Neuronal stem cell (in vitro differentiated cells): ENCODE data around the gene RASAL2.
A peak's percentile ranks its signal among the peaks of the same experiment; 100 is the strongest.

Experiments used
- DNase-seq: peaks from one replicate; pipeline ENCODE4 v3.0.0-alpha.2; 2013; ENCODE audit warnings: low spot score
- H2AFZ ChIP-seq: one replicate; pipeline ENCODE4 v1.6.1; 2013; ENCODE audit warnings: mild to moderate bottlenecking, low read length, inconsistent platforms
- H2AK5ac ChIP-seq: 2 replicates; pipeline ENCODE4 v1.6.1; 2013; ENCODE audit warnings: low read depth, mild to moderate bottlenecking, inconsistent platforms, low read length, moderate library complexity, mixed read lengths
- H2BK120ac ChIP-seq: 2 replicates; pipeline ENCODE4 v1.6.1; 2013; ENCODE audit warnings: low read depth, mild to moderate bottlenecking, inconsistent platforms, low read length, moderate library complexity, mixed read lengths
- H2BK12ac ChIP-seq: one replicate; pipeline ENCODE4 v1.6.1; 2013; ENCODE audit warnings: low read length, inconsistent platforms
- H2BK15ac ChIP-seq: 2 replicates; pipeline ENCODE4 v1.6.1; 2013; ENCODE audit warnings: mild to moderate bottlenecking, low read length, inconsistent platforms, mixed read lengths
- H2BK5ac ChIP-seq: one replicate; pipeline ENCODE4 v1.6.1; 2013; ENCODE audit warnings: inconsistent platforms, mild to moderate bottlenecking, low read length, moderate library complexity
- H3K14ac ChIP-seq: one replicate; pipeline ENCODE4 v1.6.1; 2013; ENCODE audit warnings: low read length, inconsistent platforms
- H3K18ac ChIP-seq: 2 replicates; pipeline ENCODE4 v1.6.1; 2013; ENCODE audit warnings: low read length, inconsistent platforms
- H3K23ac ChIP-seq: 2 replicates; pipeline ENCODE4 v1.6.1; 2013; ENCODE audit warnings: low read depth, mild to moderate bottlenecking, mixed read lengths, low read length, inconsistent platforms; ENCODE audit not compliant: poor library complexity
- H3K27ac ChIP-seq: replicated peaks from 3 replicates; pipeline ENCODE4 v1.5.1; 2013; ENCODE audit warnings: low read length, inconsistent platforms
- H3K27me3 ChIP-seq, 3 experiments: 2 replicates each; pipeline ENCODE4 v1.6.1; 2013; ENCODE audit warnings: low read length in 3 of 3, mild to moderate bottlenecking in 2 of 3, inconsistent platforms in 1 of 3, low read depth in 1 of 3, mixed read lengths in 1 of 3, moderate library complexity in 1 of 3; ENCODE audit not compliant: control insufficient read depth in 3 of 3, insufficient read depth in 3 of 3
- H3K36me3 ChIP-seq, 2 donors: replicated peaks in 1 of 2; 2 replicates each; pipeline ENCODE4 v1.6.1; 2013; ENCODE audit warnings: low read length in 2 of 2; ENCODE audit not compliant: control insufficient read depth in 2 of 2, insufficient read depth in 2 of 2
- H3K4ac ChIP-seq: 2 replicates; pipeline ENCODE4 v1.6.1; 2013; ENCODE audit warnings: inconsistent platforms, mild to moderate bottlenecking, low read length, moderate library complexity
- H3K4me1 ChIP-seq, 2 donors: 1 replicate in 1 of 2; 2 replicates in 1 of 2; pipeline ENCODE4 v1.6.1; 2013; ENCODE audit warnings: low read length in 2 of 2, low read depth in 1 of 2; ENCODE audit not compliant: control insufficient read depth in 2 of 2, insufficient read depth in 1 of 2
- H3K4me2 ChIP-seq: one replicate; pipeline ENCODE4 v1.6.1; 2013; ENCODE audit warnings: mild to moderate bottlenecking, low read length, inconsistent platforms; ENCODE audit not compliant: insufficient read depth, poor library complexity, severe bottlenecking
- H3K4me3 ChIP-seq, 2 donors: 2 replicates each; pipeline ENCODE4 v1.5.1; 2013; ENCODE audit warnings: low read length in 2 of 2, mild to moderate bottlenecking in 2 of 2, inconsistent platforms in 1 of 2, moderate library complexity in 1 of 2
- H3K79me1 ChIP-seq: one replicate; pipeline ENCODE4 v1.6.1; 2013; ENCODE audit warnings: low read depth, mild to moderate bottlenecking, inconsistent platforms, low read length, moderate library complexity
- H3K9ac ChIP-seq: one replicate; pipeline ENCODE4 v1.6.1; 2013; ENCODE audit warnings: mild to moderate bottlenecking, low read depth, low read length, inconsistent platforms; ENCODE audit not compliant: poor library complexity
- H3K9me3 ChIP-seq, 2 donors: replicated peaks in 1 of 2; 2 replicates each; pipeline versions ENCODE3 to v1.6.1; 2013; ENCODE audit warnings: low read length in 2 of 2, mild to moderate bottlenecking in 2 of 2, inconsistent platforms in 1 of 2, low read depth in 1 of 2, mixed read lengths in 1 of 2, moderate library complexity in 1 of 2; ENCODE audit not compliant: control insufficient read depth in 2 of 2, insufficient read depth in 1 of 2
- H4K8ac ChIP-seq: one replicate; pipeline ENCODE4 v1.6.1; 2013; ENCODE audit warnings: low read depth, mild to moderate bottlenecking, inconsistent platforms, low read length, moderate library complexity
- H4K91ac ChIP-seq: one replicate; pipeline ENCODE4 v1.6.1; 2013; ENCODE audit warnings: low read length, low read depth, mild to moderate bottlenecking, inconsistent platforms; ENCODE audit not compliant: poor library complexity
- WGBS, 2 donors: extraction: QIAGEN DNeasy Blood & Tissue Kit; methylation state at CpG; one replicate each; pipeline ENCODE4 v1.1.7; 2013; ENCODE audit warnings: missing lambda C conversion rate in 2 of 2, mixed read lengths in 1 of 2; ENCODE audit not compliant: insufficient read length in 2 of 2, insufficient replicate concordance in 1 of 2; ENCODE audit errors: extremely low coverage in 2 of 2; 5-methylcytosine and 5-hydroxymethylcytosine counted together

Gene RASAL2

DNA sequence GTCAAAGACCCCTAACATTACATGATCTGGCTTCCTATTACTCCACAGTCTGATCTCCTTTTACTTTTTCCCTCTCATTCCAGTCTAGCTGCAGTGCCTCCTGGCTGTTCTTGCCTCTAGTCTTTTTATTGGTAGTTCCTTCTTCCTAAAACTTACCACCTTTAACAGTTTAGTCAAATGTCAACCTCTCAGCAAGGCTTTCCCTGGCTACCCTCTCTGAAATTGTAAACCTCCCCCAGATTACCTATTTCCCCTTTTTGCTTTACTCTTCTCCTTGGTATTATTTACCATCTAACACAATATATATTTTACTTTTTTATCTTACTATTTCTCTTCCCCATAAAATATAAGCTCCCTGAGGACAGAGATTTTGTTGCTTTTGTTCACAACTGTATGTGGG is 273.2 kb downstream of the RASAL2 start:
- Histone ChIP-seq H3K4me3 (no peak overlapping the region), H2BK15ac (no peak overlapping the region), H2AFZ (no peak overlapping the region), H2BK120ac (no peak overlapping the region), H2BK12ac (no peak overlapping the region), H3K4me2 (no peak overlapping the region), H3K27ac (no peak overlapping the region), H2BK5ac (no peak overlapping the region), H3K18ac (no peak overlapping the region), H2AK5ac (no peak overlapping the region), H3K79me1 (no peaks in the 10 kb centered on the region), H4K8ac (no peak overlapping the region), H3K9ac (no peak overlapping the region), H3K36me3 (no peaks in the 10 kb centered on the region), H4K91ac (no peak overlapping the region), H3K4me1 (peaks cover 2 to 7% of the 10 kb centered on the region in 2 donors), H3K9me3 (no peaks in the 10 kb centered on the region), H3K14ac (no peak overlapping the region), H3K4ac (no peak overlapping the region), H3K27me3 (no peaks in the 10 kb centered on the region), H3K23ac (no peak overlapping the region)
- no peak for DNase-seq

DNA sequence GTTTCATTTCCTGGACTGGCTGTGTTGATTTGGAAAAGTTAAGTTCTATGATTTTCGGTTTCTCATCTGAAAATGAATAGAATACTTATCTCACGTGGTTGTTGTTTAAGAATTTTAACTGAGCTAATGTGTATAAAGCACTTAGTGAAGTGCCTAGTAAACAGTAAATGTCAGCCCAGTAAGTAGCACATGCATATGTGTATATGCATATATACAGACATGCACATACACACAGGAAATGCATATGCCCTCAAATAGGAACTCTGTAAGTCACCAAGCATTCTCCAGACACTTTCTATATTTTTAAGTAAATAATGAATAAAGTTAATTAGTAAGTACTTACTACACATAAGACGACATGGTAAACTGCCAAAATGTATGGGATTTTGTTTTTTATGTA is 274.3 kb downstream of the RASAL2 start:
- no peak for DNase-seq
- Histone ChIP-seq H3K4me1 (peaks cover 4 to 10% of the 10 kb centered on the region in 2 donors), H3K4me3 (no peak overlapping the region), H3K79me1 (no peaks in the 10 kb centered on the region), H3K14ac (no peak overlapping the region), H2BK120ac (no peak overlapping the region), H4K8ac (no peak overlapping the region), H2AFZ (no peak overlapping the region), H2BK5ac (no peak overlapping the region), H3K36me3 (no peaks in the 10 kb centered on the region), H2AK5ac (no peak overlapping the region), H3K27ac (no peak overlapping the region), H3K4me2 (no peak overlapping the region), H3K4ac (no peak overlapping the region), H2BK12ac (no peak overlapping the region), H2BK15ac (no peak overlapping the region), H3K9ac (no peak overlapping the region), H4K91ac (no peak overlapping the region), H3K27me3 (no peaks in the 10 kb centered on the region), H3K23ac (no peak overlapping the region), H3K18ac (no peak overlapping the region), H3K9me3 (no peaks in the 10 kb centered on the region)
- no CpG with 5 or more reads among the region's 3 CpGs for WGBS, 2 donors

DNA sequence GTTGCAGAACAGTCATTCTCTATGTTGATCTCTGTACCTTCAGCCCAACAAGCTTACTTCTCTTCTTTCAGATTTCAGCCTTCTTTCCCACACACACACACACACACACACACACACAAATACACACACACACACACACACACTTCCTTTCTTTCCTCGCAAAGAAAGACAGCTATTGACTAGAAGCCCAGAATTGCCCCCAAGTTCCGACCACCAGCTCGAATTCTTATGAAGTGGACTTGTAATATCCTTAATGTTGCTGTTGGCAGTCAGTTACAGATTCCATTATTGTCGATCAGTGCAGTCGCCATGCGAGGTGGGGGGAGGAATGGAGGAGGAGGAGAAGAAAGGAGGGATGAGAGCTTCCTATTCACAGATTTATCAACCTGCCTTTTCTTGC is 277.3 kb downstream of the RASAL2 start:
- no peak overlapping the region for H2BK12ac ChIP-seq
- no CpG with 5 or more reads among the region's 6 CpGs for WGBS, 2 donors
- no peaks in the 10 kb centered on the region for H3K36me3 ChIP-seq
- peak overlapping the region; percentile 62 for H2AFZ ChIP-seq
- no peak overlapping the region for H3K9ac ChIP-seq
- H4K8ac ChIP-seq, result no peak overlapping the region
- H3K9me3 ChIP-seq, result no peaks in the 10 kb centered on the region
- H2BK15ac ChIP-seq, result no peak overlapping the region
- H2AK5ac ChIP-seq, result no peak overlapping the region
- no peaks in the 10 kb centered on the region for H3K27me3 ChIP-seq
- no peak overlapping the region for H3K14ac ChIP-seq
- peak; percentile 31 for DNase-seq
- H2BK120ac ChIP-seq, result no peak overlapping the region
- H2BK5ac ChIP-seq, result no peak overlapping the region
- H3K4ac ChIP-seq, result no peak overlapping the region
- no peak overlapping the region for H3K18ac ChIP-seq
- H3K4me1 ChIP-seq, result peaks cover 7 to 10% of the 10 kb centered on the region in 2 donors
- no peaks in the 10 kb centered on the region for H3K79me1 ChIP-seq
- peak overlapping the region; percentile 49 for H3K27ac ChIP-seq
- no peak overlapping the region for H3K23ac ChIP-seq
- H4K91ac ChIP-seq, result no peak overlapping the region
- peak overlapping the region; percentile 63 for H3K4me2 ChIP-seq
- peak overlapping the region; percentile 37 to 69 for H3K4me3 ChIP-seq

DNA sequence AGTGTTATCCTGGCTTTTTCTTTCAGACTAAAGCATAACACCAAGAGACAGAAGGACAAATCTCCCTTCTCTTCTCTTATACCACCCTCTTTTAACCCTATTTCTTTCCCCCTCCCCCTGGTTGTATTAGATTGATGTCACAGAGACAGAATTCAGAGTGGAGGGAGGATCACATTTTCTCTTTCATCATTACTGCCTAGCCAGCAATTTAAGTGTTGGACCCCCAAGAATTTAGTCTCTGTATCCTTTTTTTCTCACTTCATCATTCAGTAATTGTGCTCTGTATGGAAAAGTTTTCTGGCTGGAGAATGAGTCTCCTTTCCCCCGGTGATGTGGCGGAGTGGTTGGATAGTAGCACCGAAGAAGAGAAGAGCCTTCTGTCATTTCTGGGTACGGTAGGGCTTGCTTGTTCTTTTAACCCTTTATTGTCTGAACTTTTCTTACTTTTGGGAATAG is 278.1 kb downstream of the RASAL2 start:
- H3K4me1 ChIP-seq, result peaks cover 7 to 10% of the 10 kb centered on the region in 2 donors
- peak overlapping the region; percentile 62 for H2AFZ ChIP-seq
- no peak overlapping the region for H3K14ac ChIP-seq
- peak overlapping the region; percentile 47 for H3K4me2 ChIP-seq
- H2BK12ac ChIP-seq, result no peak overlapping the region
- H4K8ac ChIP-seq, result no peak overlapping the region
- H2BK15ac ChIP-seq, result no peak overlapping the region
- no peak overlapping the region for H3K27ac ChIP-seq
- no CpG with 5 or more reads among the region's 4 CpGs for WGBS, 2 donors
- H3K27me3 ChIP-seq, result no peaks in the 10 kb centered on the region
- no peak overlapping the region for H3K4ac ChIP-seq
- no peaks in the 10 kb centered on the region for H3K9me3 ChIP-seq
- H3K79me1 ChIP-seq, result no peaks in the 10 kb centered on the region
- H3K36me3 ChIP-seq, result no peaks in the 10 kb centered on the region
- DNase-seq, result no peak
- peak overlapping the region; percentile 16 to 37 for H3K4me3 ChIP-seq
- no peak overlapping the region for H3K9ac ChIP-seq
- no peak overlapping the region for H4K91ac ChIP-seq
- no peak overlapping the region for H2AK5ac ChIP-seq
- H2BK5ac ChIP-seq, result no peak overlapping the region
- H2BK120ac ChIP-seq, result no peak overlapping the region
- H3K18ac ChIP-seq, result no peak overlapping the region
- H3K23ac ChIP-seq, result no peak overlapping the region
